ENCODE data around the gene HRH3.

Gene HRH3

GRCh38 chr20:62168890-62169435 is 51.1 kb downstream of the HRH3 start:
- Histone ChIP-seq H3K27me3 (no peaks in the 10 kb centered on the region), H3K9me3 (no peaks in the 10 kb centered on the region), H3K4me3 (ENCODE audit: low read depth in 1 of 2, low read length in 1 of 2) (no peak overlapping the region), H3K4me1 (ENCODE audit: control insufficient read depth in 1 of 2, insufficient read depth in 1 of 2, low read depth in 1 of 2, low read length in 1 of 2) (no peaks in the 10 kb centered on the region), H3K36me3 (peaks cover 50% of the 10 kb centered on the region), H3K27ac (no peak overlapping the region)
- no peak for TF ChIP-seq CTCF (IDR thresholded peaks at IDR 0.05)

DNA sequence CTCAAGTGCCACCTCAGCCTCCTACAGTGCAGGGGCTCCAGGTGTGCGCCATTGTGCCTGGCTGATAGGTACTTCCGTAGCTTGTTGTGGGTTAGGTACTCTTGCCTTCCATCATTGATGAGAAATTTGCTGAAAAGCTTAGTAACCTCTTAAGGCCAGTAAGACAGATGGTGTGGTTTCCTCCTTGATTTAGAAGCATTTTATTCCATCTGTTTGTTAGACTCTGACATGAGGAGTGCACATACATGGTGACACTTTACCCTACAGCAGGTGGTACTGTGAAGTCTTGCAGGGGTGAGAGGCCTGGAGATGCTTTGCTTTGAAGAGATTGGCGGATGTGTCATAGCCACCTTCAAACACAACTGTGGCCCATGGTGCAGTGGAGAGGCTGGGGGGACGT is 52.0 kb downstream of the HRH3 start:
- Histone ChIP-seq H3K27me3 (no peaks in the 10 kb centered on the region), H3K4me1 (ENCODE audit: control insufficient read depth in 1 of 2, insufficient read depth in 1 of 2, low read depth in 1 of 2, low read length in 1 of 2) (no peaks in the 10 kb centered on the region), H3K36me3 (peaks cover 54% of the 10 kb centered on the region), H3K9me3 (no peaks in the 10 kb centered on the region), H3K27ac (no peak overlapping the region), H3K4me3 (ENCODE audit: low read depth in 1 of 2, low read length in 1 of 2) (no peak overlapping the region)
- TF ChIP-seq CTCF (IDR thresholded peaks at IDR 0.05), result no peak

GRCh38 chr20:62167474-62167873 is 52.6 kb downstream of the HRH3 start:
- Histone ChIP-seq H3K27me3 (no peaks in the 10 kb centered on the region), H3K9me3 (no peaks in the 10 kb centered on the region), H3K36me3 (peaks cover 54% of the 10 kb centered on the region), H3K27ac (no peak overlapping the region), H3K4me1 (ENCODE audit: control insufficient read depth in 1 of 2, insufficient read depth in 1 of 2, low read depth in 1 of 2, low read length in 1 of 2) (no peaks in the 10 kb centered on the region), H3K4me3 (ENCODE audit: low read depth in 1 of 2, low read length in 1 of 2) (no peak overlapping the region)
- TF ChIP-seq CTCF (IDR thresholded peaks at IDR 0.05), result no peak

- TF ChIP-seq CTCF (IDR thresholded peaks at IDR 0.05), result no peak
- no peaks in the 10 kb centered on the region for H3K4me1 ChIP-seq (ENCODE audit: control insufficient read depth in 1 of 2, insufficient read depth in 1 of 2, low read depth in 1 of 2, low read length in 1 of 2)
- peaks cover 67% of the 10 kb centered on the region for H3K36me3 ChIP-seq
- no peak overlapping the region for H3K27ac ChIP-seq
- no peaks in the 10 kb centered on the region for H3K9me3 ChIP-seq
- H3K4me3 ChIP-seq (ENCODE audit: low read depth in 1 of 2, low read length in 1 of 2), result no peak overlapping the region
- H3K27me3 ChIP-seq, result no peaks in the 10 kb centered on the region
Observed at GRCh38 chr20:62165762-62166399, 54.2 kb downstream of the HRH3 start.
